GM21737 (cell line): ENCODE results near the gene AJM1.
"Not testable (repeated sequence)": the region's sequence is repeated elsewhere in the genome, so short reads cannot be mapped to it uniquely, and the experiment has no call there.

Experiments used
- ATAC-seq: cut with Tn5 transposase; IDR thresholded peaks from one replicate; pipeline ENCODE4 v1.9.1; 2021; ENCODE audit warnings: mild to moderate bottlenecking, moderate library complexity; ENCODE audit not compliant: unreplicated experiment

The AJM1 gene

GRCh38 chr9:136842380-136842948, at the start of gene AJM1:
AJM1 (plus strand) TSS chr9:136842478; CDS start chr9:136844415, 1,937 bp downstream.
- peak; percentile 54 for ATAC-seq

- ATAC-seq, result no peak
Observed at GRCh38 chr9:136793086-136793946, 49.0 kb upstream of the AJM1 start.

- no peak for ATAC-seq
Observed at GRCh38 chr9:136794281-136794999, 47.8 kb upstream of the AJM1 start.

GRCh38 chr9:136795000-136795348, 47.3 kb upstream of the AJM1 start:
- no peak for ATAC-seq

GRCh38 chr9:136796238-136796774, 46.0 kb upstream of the AJM1 start, which contains the start of gene CCDC183:
CCDC183 (plus strand) TSS chr9:136796338; CDS start chr9:136796398, 60 bp downstream.
- no peak for ATAC-seq

GRCh38 chr9:136796775-136797347, 45.4 kb upstream of the AJM1 start:
- ATAC-seq, result not testable (repeated sequence)

GRCh38 chr9:136798708-136799078, 43.6 kb upstream of the AJM1 start:
- ATAC-seq, result no peak

- ATAC-seq, result no peak
Observed at GRCh38 chr9:136799079-136799853, 43.0 kb upstream of the AJM1 start.

GRCh38 chr9:136799854-136800657, 42.2 kb upstream of the AJM1 start:
- ATAC-seq, result no peak

GRCh38 chr9:136802321-136802720, 40.0 kb upstream of the AJM1 start:
- ATAC-seq, result no peak

GRCh38 chr9:136803009-136803550, 39.2 kb upstream of the AJM1 start:
- not testable (repeated sequence) for ATAC-seq

- ATAC-seq, result no peak
Observed at GRCh38 chr9:136803551-136804508, 38.4 kb upstream of the AJM1 start.

GRCh38 chr9:136804509-136805206, 37.6 kb upstream of the AJM1 start:
- ATAC-seq, result no peak

- no peak for ATAC-seq
Observed at GRCh38 chr9:136805207-136805740, 37.0 kb upstream of the AJM1 start.

GRCh38 chr9:136806067-136806466, 36.2 kb upstream of the AJM1 start:
- no peak for ATAC-seq

- no peak for ATAC-seq
Observed at GRCh38 chr9:136806631-136807201, 35.6 kb upstream of the AJM1 start.
